Caco-2 (cell line): ENCODE data around the gene KIRREL3. TPM values are rescaled to one million over a fixed set of nuclear protein-coding genes. Genes with fewer than 3 reads are reported as not detected.
"Not testable (repeated sequence)": the region's sequence is repeated elsewhere in the genome, so short reads cannot be mapped to it uniquely, and the experiment has no call there.

Source experiments
- BruUV-seq: library from RNA; stranded (reverse); fragments of 400-500 nt; replicated peaks from 2 replicates; lab custom pipeline; 2021; lab: Mats Ljungman, UMichigan
- CTCF ChIA-PET: fragments of 300-600 bp; sonication (Branson Sonifier 250); formaldehyde crosslinking; loops from one replicate; lab custom pipeline; 2022; ENCODE audit warnings: antibody characterized with exemption; lab: Charles Lee
- POLR2A ChIA-PET: fragments of 300-600 bp; sonication (Branson Sonifier 250); formaldehyde crosslinking; loops from one replicate; lab custom pipeline; 2022; ENCODE audit warnings: antibody characterized with exemption; lab: Charles Lee
- DNase-seq, 2 experiments: peaks; one replicate each; pipeline versions ENCODE4 v3.0.0 to v3.0.0-alpha.2; 2020 to 2022
- H3K27me3 ChIP-seq: replicated peaks from 2 replicates; pipeline ENCODE4 v1.6.0; 2011; ENCODE audit warnings: low read length; ENCODE audit not compliant: control insufficient read depth, insufficient read depth
- H3K36me3 ChIP-seq: 2 replicates; pipeline ENCODE4 v1.5.1; 2011; ENCODE audit warnings: low read length; ENCODE audit not compliant: control insufficient read depth, insufficient read depth
- H3K4me1 ChIP-seq: fragments of 250-450 bp; sonication (Bioruptor Pico); 2 replicates; pipeline ENCODE4 v1.5.1; 2020; ENCODE audit warnings: mild to moderate bottlenecking
- H3K4me3 ChIP-seq: 2 replicates; pipeline ENCODE4 v1.5.1; 2011; ENCODE audit warnings: low read depth, mild to moderate bottlenecking, control low read depth, low read length
- H3K9me3 ChIP-seq: fragments of 250-450 bp; sonication (Bioruptor Pico); 2 replicates; pipeline ENCODE4 v1.5.1; 2020; ENCODE audit warnings: mild to moderate bottlenecking, moderate library complexity
- H3K27ac Mint-ChIP-seq: one replicate; pipeline ENCODE4 v1.8.0; 2022; ENCODE audit warnings: mixed read lengths; ENCODE audit not compliant: unreplicated experiment
- H3K27me3 Mint-ChIP-seq: one replicate; pipeline ENCODE4 v1.8.0; 2022; ENCODE audit warnings: mixed read lengths; ENCODE audit not compliant: insufficient read depth, unreplicated experiment
- H3K36me3 Mint-ChIP-seq: one replicate; pipeline ENCODE4 v1.8.0; 2022; ENCODE audit warnings: mild to moderate bottlenecking, mixed read lengths; ENCODE audit not compliant: insufficient read depth, unreplicated experiment
- H3K4me1 Mint-ChIP-seq: one replicate; pipeline ENCODE4 v1.8.0; 2022; ENCODE audit warnings: low read depth, mixed read lengths; ENCODE audit not compliant: unreplicated experiment
- H3K4me3 Mint-ChIP-seq: one replicate; pipeline ENCODE4 v1.8.0; 2022; ENCODE audit warnings: mild to moderate bottlenecking, moderate library complexity, mixed read lengths; ENCODE audit not compliant: unreplicated experiment
- H3K9me3 Mint-ChIP-seq: one replicate; pipeline ENCODE4 v1.8.0; 2022; ENCODE audit warnings: mixed read lengths; ENCODE audit not compliant: unreplicated experiment
- CTCF ChIP-seq, 2 experiments: fragments of 200-600 bp in 1 of 2; IDR thresholded peaks; 1 replicate in 1 of 2; 2 replicates in 1 of 2; pipeline versions ENCODE4 v1.5.1 to v1.8.0; 2011 to 2022; ENCODE audit warnings: antibody characterized with exemption in 1 of 2, control low read depth in 1 of 2, inconsistent platforms in 1 of 2, low read depth in 1 of 2, low read length in 1 of 2, mild to moderate bottlenecking in 1 of 2, moderate library complexity in 1 of 2; ENCODE audit not compliant: insufficient read depth in 1 of 2, severe bottlenecking in 1 of 2, unreplicated experiment in 1 of 2
- intact Hi-C: fragments of 100-400 bp; cut with micrococcal nuclease; formaldehyde crosslinking; loops from one replicate; pipeline ENCODE4 v1.10.0; 2022; ENCODE audit not compliant: unreplicated experiment
- total RNA-seq: library from RNA; stranded (reverse); gene quantifications from 2 replicates; pipeline ENCODE4 v1.2.3, GENCODE V29; 2022

The KIRREL3 gene
- total RNA-seq, 1 experiment from 2014 or later: not detected

GRCh38 chr11:126387857-126388256 is 612.7 kb downstream of the KIRREL3 start:
- ChIA-PET CTCF (no interaction called here), POLR2A (no interaction called here)
- Mint-ChIP-seq H3K27me3 (no peaks in the 10 kb centered on the region), H3K27ac (no peak overlapping the region), H3K4me3 (no peak overlapping the region), H3K4me1 (no peaks in the 10 kb centered on the region), H3K9me3 (no peaks in the 10 kb centered on the region), H3K36me3 (no peaks in the 10 kb centered on the region)
- H3K4me1 ChIP-seq: peaks cover 8% of the 10 kb centered on the region; the same call in 1 of the 2 replicates
- no peaks in the 10 kb centered on the region for H3K36me3 ChIP-seq
- H3K27me3 ChIP-seq: no peaks in the 10 kb centered on the region
- intact Hi-C loops: no loop called here
- no peaks in the 10 kb centered on the region for H3K9me3 ChIP-seq
- DNase-seq: no peak
- no peak for TF ChIP-seq CTCF (IDR thresholded peaks at IDR 0.05; ENCODE audit: insufficient read depth in 1 of 2, low read depth in 1 of 2, low read length in 1 of 2, severe bottlenecking in 1 of 2, unreplicated experiment in 1 of 2)
- BruUV-seq: no TSS peak
- no peak overlapping the region for H3K4me3 ChIP-seq

DNA sequence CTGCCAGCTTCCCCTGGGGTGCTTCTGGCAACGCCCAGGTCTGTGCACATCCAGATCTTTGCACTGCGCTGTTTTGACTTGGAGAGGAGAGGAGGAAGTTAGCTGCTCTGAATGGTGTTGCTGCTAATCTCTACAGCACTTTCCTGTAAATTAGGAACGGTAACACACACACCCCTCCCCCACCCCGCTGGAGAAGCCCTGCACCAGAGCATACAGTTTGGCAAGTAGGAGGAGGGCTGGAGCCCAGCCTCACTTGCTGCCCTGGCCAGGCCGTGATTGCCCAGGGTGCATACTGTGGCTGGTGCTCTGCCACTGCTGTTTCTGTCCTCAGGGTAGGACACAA is 613.9 kb downstream of the KIRREL3 start:
- H3K27me3 Mint-ChIP-seq, H3K4me3 Mint-ChIP-seq, POLR2A ChIA-PET, CTCF ChIA-PET, H3K9me3 Mint-ChIP-seq, intact Hi-C loops, H3K9me3 ChIP-seq, H3K27ac Mint-ChIP-seq, DNase-seq, H3K27me3 ChIP-seq, H3K4me3 ChIP-seq, BruUV-seq, H3K4me1 Mint-ChIP-seq, H3K36me3 Mint-ChIP-seq, H3K36me3 ChIP-seq: not testable (repeated sequence)
- peaks cover 12% of the 10 kb centered on the region; the same call in 1 of the 2 replicates for H3K4me1 ChIP-seq

DNA sequence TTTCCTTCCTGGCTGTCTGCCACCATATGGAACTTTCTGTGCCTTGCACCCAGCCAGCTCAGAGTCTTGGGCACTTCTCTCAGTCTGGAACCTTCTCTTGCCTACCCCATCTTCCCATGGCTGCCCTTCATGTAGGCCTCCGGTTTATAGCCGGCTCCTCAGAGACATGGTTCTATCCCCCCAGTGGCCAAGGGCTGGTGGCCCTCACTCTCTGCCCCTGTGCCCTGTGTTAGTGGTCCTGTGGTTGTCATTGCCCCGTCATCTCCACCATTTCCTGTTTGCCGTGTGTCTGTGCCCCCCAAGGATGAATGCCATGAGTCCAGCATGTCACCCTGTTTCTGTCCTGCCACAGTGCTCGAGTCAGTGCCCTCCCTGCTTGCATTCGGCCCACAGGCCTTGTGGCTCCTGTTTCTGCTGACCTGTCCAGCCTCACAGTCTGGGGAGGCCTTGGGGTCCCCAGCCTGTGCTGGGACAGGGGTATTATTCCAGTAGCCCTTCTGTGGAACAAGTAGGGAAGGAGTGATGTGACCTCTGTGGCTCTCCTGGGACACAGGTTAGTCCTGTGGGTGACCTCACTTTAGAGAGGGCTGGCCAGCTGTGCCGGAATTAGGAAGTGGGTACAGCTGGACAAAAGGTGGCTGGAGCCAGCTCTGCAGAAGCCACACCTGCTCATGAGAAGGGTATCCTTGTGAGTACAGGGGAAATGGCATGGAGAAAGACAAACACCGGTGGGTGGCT is 614.4 kb downstream of the KIRREL3 start:
- intact Hi-C loops: no loop called here
- DNase-seq: no peak
- Mint-ChIP-seq H3K36me3 (no peaks in the 10 kb centered on the region), H3K9me3 (no peaks in the 10 kb centered on the region), H3K27ac (no peak overlapping the region), H3K4me1 (no peaks in the 10 kb centered on the region), H3K27me3 (no peaks in the 10 kb centered on the region), H3K4me3 (no peak overlapping the region)
- TF ChIP-seq CTCF (IDR thresholded peaks at IDR 0.05; ENCODE audit: insufficient read depth in 1 of 2, low read depth in 1 of 2, low read length in 1 of 2, severe bottlenecking in 1 of 2, unreplicated experiment in 1 of 2): no peak
- no peaks in the 10 kb centered on the region for H3K27me3 ChIP-seq
- H3K4me3 ChIP-seq: no peak overlapping the region
- ChIA-PET CTCF (interaction anchor here (0.7 kb wide), 1 partner anchor 1020 kb away, joined by 4 read pairs; no protein-coding TSS in a partner anchor), POLR2A (no interaction called here)
- BruUV-seq: no TSS peak
- H3K36me3 ChIP-seq: no peaks in the 10 kb centered on the region
- peaks cover 12% of the 10 kb centered on the region; the same call in 1 of the 2 replicates for H3K4me1 ChIP-seq
- no peaks in the 10 kb centered on the region for H3K9me3 ChIP-seq
